GM12864 (cell line): Measurements from ENCODE around the gene MYH1.
"Not testable (repeated sequence)": the region's sequence is repeated elsewhere in the genome, so short reads cannot be mapped to it uniquely, and the experiment has no call there.

Source experiments
- DNase-seq: peaks from one replicate; pipeline ENCODE4 v3.0.0-alpha.2; 2011; ENCODE audit warnings: low read depth
- H3K4me3 ChIP-seq: 2 replicates; pipeline ENCODE4 v1.5.1; 2011; ENCODE audit warnings: mild to moderate bottlenecking, low read depth, low read length, control low read depth
- CTCF ChIP-seq: IDR thresholded peaks from 2 replicates; pipeline ENCODE4 v1.5.1; 2011; ENCODE audit warnings: low read depth, mild to moderate bottlenecking, moderate library complexity, low read length, control low read depth, inconsistent platforms; ENCODE audit errors: missing control alignments

The MYH1 gene

DNA sequence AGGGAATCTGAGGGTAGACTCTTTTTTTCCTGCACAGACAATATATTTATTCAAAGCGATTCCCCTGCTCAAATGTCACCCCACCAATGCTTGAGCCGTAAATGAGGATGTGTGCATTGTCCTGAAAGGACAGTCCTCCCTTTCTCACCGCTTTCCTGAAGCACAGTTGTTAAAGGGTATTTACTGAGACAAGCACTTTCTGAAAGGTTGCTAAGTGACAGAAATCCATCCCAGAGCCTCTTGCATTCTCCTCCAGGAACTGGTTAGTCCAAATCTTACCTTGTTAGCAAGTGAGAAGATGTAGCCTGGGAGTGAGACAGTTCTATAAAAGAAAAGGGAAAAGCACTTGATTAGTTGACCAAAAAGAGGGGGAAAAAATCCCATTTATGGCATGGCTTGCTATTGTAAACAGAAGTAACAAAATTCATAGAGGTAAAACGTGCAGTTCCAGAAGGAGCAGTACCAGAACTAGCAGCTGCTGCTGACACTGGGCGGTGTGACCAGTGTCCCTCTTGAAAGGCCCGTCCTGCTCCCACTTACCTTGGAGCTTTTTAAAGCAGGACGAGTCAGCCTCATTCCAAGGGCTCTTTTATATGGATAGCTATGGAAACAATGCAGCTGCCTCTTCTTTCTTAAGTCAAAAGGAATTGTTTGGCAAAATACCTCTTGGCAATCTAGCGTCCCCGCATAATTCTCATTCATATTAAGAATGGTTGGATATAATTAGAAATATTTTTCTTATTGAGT is 30.9 kb upstream of the MYH1 start, which contains the start of gene MYH2:
Gene MYH2 (minus strand): TSS at position 563 of the 747 bp plus-strand sequence. CDS start 1,738 bp downstream, outside the sequence.
- no peak within 1 kb of the TSS for H3K4me3 ChIP-seq
- TF ChIP-seq CTCF, result no peak
- DNase-seq, result no peak

GRCh38 chr17:10547351-10547750 is 29.0 kb upstream of the MYH1 start:
- DNase-seq, result no peak
- TF ChIP-seq CTCF, result no peak
- no peak overlapping the region for H3K4me3 ChIP-seq

DNA sequence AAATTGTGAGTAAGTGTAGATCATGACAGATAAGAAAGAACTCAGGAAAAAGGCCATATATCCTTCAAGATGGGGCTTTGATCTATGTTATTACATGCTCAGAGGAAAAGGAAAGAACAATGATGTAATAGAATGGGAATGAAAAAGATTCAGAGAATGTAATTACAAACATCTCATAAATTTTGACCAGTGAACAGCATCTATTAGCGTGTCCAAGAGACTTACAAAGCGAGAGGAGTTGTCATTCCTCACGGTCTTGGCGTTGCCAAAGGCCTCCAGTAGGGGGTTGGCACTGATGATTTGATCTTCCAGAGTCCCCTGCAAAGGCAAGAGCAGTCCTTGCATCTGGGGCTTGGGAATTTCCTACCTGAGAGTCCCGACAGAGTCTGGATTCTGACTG is 25.1 kb upstream of the MYH1 start:
- DNase-seq, H3K4me3 ChIP-seq: not testable (repeated sequence)

DNA sequence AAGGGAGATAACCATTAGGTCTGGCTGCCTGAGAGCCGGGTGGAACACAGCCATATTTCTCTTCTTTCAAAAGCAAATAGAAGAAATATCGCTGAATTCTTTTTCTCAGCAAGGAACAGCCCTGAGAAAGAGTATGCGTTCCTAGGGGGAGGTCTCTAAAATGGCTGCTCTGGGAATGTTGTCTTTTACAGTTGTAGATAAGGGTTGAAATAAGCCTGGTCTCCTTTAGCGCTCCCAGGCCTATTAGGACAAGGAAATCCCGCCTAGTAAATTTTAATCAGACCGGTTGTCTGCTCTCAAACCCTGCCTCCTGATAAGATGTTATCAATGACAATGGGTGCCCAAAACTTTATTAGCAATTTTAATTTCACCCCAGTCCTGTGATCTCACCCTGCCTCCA is 22.8 kb upstream of the MYH1 start:
- not testable (repeated sequence) for DNase-seq, H3K4me3 ChIP-seq

GRCh38 chr17:10532026-10532425 is 13.7 kb upstream of the MYH1 start:
- no peak for DNase-seq
- TF ChIP-seq CTCF, result no peak
- H3K4me3 ChIP-seq, result no peak overlapping the region

DNA sequence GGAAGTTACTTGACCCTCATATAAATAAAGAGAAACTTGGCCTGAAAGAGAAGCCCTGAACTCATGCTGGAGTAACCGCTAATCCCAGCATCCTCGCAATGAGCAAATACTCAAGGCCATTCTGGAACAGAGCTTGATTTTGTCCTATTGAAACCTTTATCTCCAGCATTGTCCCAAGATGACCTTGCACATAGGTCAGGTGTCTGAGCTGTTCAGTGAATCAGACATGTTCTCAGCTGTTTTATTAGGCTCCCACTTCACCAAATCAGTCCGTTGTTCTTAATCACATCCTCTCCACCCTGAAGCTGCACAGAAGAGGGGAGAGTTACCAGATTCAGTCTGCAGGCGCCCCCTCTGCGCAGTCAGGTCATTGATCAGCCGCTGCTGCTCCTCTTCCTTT is 9.1 kb upstream of the MYH1 start:
- TF ChIP-seq CTCF, result no peak
- H3K4me3 ChIP-seq, result no peak overlapping the region
- no peak for DNase-seq

- H3K4me3 ChIP-seq, result no peak overlapping the region
- no peak for TF ChIP-seq CTCF
- DNase-seq, result no peak
Measured at GRCh38 chr17:10526517-10526916, 8.2 kb upstream of the MYH1 start.

DNA sequence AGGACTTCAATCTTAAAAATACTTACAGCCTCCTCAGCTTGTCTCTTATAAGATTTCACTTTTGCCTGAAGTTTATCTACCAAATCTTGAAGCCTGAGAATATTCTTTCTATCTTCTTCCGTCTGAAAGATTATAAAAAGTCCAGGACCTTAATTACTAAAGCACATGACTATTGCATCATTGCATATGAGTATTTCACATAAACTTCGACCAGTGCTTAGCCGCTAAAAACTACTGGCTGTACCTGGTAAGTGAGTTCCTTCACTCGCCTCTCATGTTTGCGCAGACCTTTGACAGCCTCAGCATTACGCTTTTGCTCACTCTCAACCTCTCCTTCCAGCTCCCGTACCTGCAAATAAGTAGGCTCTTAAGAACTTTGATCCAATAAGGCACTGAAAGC is 4.7 kb upstream of the MYH1 start:
- H3K4me3 ChIP-seq, result no peak overlapping the region
- TF ChIP-seq CTCF, result no peak
- DNase-seq, result no peak
